Caki2 (cell line): ENCODE measurements around the gene MRPL22. TPM values are rescaled to one million over a fixed set of nuclear protein-coding genes. Genes with fewer than 3 reads are reported as not detected.
"Not testable (repeated sequence)": the region's sequence is repeated elsewhere in the genome, so short reads cannot be mapped to it uniquely, and the experiment has no call there.

Experiments
- DNase-seq: peaks from one replicate; pipeline ENCODE4 v3.0.0-alpha.2; 2015; ENCODE audit warnings: low read depth
- in situ Hi-C: cut with HindIII; loops from 2 replicates; pipeline ENCODE4 v1.10.0; 2016; ENCODE audit warnings: low sequenced_read_pairs, low pct_unique_long_range_greater_than_20kb, mixed read lengths
- total RNA-seq: library from RNA; depleted of rRNA; stranded (reverse); fragments of >200 nt; shearing (Covaris generic); gene quantifications from 2 replicates; pipeline ENCODE4 v1.2.3, GENCODE V29; 2014; ENCODE audit warnings: low replicate concordance

The MRPL22 gene
- total RNA-seq, 1 experiment from 2014 or later = 16.0 TPM

DNA sequence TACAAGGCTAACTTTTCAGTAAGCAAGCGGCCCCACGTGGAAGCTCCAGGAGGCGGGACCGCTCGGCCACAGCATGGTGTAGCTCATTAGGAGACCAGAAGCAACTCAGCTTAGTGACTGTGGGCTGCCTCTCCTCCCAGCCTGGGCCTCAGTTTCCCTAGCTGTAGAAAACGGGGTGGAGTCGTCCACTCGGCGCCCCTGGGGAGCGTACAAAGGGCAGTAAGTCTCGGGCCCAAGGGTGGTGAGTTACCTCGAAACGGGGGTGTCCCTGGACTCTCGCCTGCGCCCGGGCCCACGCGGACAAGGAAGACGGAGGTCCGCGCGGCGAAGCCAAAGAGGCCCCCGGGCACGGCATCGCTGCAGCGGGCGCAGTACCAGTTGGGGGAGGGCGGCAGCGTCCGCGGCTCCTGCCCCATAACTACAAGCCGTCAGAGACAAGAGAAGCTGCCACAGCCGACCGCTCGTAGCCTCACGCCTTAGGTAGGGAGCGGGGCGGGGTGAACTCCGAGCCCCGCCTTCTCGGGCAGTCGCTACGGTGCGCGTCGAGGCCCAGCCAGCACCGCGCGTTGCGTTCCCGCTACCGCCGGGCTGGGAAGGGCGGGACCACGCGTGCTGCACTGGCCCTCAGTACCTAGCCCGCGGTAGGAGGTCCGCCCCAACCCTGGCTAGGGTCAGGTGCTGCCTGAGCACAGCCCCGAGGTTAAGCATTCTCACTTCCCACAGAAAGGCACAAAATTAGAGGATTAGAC is 3.0 kb upstream of the MRPL22 start, which contains the start of gene GEMIN5:
GEMIN5 (minus strand) TSS at position 494 of the 749 bp plus-strand sequence; CDS start at position 416, 78 bp downstream.
- peak; percentile 85 for DNase-seq
- in situ Hi-C loops = no loop called here

GRCh38 chr5:154939387-154939786 is 1.5 kb upstream of the MRPL22 start:
- in situ Hi-C loops, DNase-seq: not testable (repeated sequence)

DNA sequence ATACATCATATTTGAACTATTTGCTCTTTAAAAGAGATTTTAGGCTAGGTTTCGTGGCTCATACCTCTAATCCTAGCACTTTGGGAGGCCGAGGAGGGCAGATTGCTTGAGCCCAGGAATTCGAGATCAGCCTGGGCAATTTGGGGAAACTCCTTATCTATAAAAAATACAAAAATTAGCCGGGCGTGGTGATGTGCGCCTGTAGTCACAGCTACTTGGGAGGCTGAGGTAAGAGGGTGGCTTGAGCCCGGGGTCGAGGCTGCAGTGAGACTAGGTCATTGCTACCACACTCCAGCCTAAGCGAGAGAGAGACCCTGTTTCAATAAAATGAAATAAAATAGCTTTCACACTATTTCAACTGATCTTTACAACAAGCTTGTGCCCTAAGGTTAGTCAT is 500 bp upstream of the MRPL22 start:
- no peak for DNase-seq
- in situ Hi-C loops = no loop called here

DNA sequence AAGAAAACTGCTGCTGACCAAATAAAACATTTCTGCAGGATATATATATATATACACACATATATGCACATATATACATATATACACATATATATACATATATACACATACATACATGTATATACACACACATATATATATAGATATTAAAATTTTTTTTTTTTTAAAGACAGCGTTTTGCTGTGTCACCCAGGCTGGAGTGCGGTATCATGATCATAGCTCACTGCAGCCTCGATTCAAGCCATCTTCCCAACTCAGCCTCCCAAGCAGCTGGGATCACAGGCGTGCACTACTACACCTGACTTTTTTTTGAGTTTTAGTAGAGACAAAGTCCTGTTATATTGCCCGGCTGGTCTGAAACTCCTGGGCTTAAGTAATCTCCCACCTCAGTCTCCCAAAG is 2.7 kb downstream of the MRPL22 start:
- DNase-seq = no peak
- in situ Hi-C loops = no loop called here

GRCh38 chr5:154944716-154945115 is 3.8 kb downstream of the MRPL22 start:
- in situ Hi-C loops = no loop called here
- DNase-seq = no peak

DNA sequence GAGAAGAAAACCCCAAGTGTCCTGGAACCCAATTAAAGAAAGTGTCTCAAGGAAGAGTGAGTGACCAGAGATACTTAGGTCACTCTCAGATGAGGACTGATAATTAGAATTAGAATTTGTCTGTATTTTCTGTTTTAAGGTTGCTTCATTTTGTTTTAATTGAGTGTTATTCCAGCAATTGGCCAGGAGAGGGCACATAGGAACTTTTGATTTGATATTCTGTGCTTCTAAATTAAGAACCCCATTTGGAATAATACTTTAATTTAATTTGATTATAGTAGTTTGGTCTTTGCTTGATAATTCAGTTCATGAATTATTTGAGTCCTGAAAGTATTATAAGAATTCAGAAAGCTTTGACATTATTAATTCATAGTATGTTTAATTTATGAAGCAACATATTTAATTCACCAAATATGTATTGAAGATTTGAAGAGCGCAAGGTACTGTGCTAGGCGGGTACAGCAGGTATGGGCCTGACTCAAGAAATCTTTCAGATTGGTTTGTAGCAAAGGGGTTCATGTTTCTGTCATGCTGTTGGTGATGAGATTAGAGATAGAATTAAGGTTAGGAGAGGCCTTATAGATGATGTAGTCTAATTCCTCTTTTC is 4.9 kb downstream of the MRPL22 start:
- DNase-seq = no peak
- in situ Hi-C loops = no loop called here

GRCh38 chr5:154947778-154948177 is 6.9 kb downstream of the MRPL22 start:
- in situ Hi-C loops = no loop called here
- DNase-seq = no peak

DNA sequence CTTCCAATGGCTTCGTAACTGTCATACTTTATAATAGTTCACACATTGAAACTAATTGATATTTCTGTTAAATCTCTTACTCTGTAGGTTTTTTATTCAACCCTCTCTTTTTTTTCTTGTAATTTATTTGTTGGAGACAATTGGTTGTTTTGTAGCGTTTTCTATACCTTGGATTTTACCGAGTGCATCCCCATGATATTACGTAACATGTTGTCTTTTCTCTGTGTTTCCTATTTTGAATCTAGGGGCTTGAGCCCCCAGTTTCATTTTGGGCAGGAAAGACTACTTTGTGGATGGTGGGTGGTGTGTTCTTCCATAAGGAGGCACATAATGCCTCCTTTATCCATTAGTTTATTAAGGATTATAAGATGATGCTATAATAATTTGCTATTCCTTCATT is 7.4 kb downstream of the MRPL22 start:
- in situ Hi-C loops = no loop called here
- no peak for DNase-seq

GRCh38 chr5:154949781-154950180 is 8.9 kb downstream of the MRPL22 start:
- in situ Hi-C loops = no loop called here
- DNase-seq = no peak

DNA sequence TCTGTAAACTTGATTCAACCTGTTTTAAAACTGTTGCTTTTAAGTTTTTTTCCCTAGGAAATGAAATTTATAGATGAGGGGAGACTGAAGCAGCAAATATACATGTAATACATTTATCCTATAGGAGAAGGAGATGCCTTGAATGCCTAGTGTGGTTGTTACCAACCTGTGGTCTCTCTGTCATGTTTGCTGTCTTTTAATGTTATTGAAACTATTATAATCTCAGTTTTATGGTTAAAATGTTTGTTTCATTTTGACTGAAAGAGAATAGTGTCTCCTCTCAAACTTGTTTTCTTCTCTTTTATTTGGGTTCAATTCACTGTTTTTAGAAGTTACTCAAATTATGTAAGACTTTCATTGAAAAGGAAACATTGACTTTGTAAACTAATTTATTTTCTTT is 15.8 kb downstream of the MRPL22 start:
- no peak for DNase-seq
- in situ Hi-C loops = no loop called here

GRCh38 chr5:154962494-154962893 is 21.6 kb downstream of the MRPL22 start:
- in situ Hi-C loops = no loop called here
- DNase-seq = peak; percentile 51

GRCh38 chr5:154966081-154966841 is 25.4 kb downstream of the MRPL22 start:
- DNase-seq = no peak
- in situ Hi-C loops = no loop called here

DNA sequence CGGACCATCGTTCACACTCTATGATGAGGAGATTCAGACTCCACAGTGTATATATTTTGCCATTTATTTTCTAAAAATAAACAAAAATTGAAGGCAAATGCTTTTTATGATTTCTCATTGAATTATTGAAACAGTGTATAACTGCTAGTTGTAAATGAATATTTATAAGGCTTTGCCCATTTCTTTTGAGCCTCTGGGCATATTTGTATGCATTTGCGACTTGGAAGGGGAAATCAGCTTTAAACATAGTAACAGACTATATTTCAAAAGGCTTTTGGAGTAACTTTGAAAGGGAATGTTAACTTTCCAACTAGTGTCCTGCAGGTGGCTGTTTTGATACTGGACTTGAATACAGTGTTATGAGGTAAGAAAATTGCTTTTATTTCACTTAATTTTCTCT is 26.0 kb downstream of the MRPL22 start:
- in situ Hi-C loops = no loop called here
- DNase-seq = no peak

- in situ Hi-C loops = no loop called here
- no peak for DNase-seq
Measured at GRCh38 chr5:154967421-154968024, 26.6 kb downstream of the MRPL22 start.

DNA sequence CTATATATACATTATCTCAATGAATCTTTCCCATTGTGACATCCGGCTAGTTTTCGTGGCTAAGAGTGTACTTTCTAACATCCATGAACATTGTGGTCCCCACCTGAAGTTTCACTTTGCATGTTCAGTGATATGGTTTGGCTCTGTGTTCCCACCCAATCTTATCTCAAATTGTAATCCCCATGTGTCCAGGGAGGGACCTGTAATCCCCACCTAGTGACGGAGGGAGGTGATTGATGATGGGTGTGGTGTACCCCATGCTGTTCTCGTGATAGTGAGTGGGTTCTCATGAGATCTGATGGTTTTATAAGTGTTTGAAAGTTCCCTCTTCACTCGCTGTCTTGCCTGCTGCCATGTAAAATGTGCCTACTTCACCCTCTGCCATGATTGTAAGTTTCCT is 28.1 kb downstream of the MRPL22 start:
- DNase-seq = no peak
- in situ Hi-C loops = no loop called here

DNA sequence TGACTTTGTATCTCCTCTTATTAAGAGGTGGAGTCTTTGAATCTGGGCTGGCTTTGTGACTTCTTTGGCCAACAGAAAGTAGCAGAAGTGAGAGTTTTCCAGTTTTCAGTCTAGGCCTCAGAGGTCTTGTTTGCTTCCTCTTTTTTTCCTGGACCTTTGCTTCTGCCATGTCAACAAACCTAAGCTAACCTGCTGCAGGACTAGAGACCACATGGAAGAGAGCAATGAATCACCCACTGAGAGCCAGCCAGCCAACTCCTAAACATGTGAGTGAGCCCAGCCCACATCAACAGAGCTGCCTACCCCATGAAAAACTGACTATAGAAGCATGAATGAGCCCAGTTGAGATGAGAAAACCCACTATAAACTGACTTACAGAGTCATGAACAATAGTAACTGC is 29.9 kb downstream of the MRPL22 start:
- in situ Hi-C loops = no loop called here
- no peak for DNase-seq

- in situ Hi-C loops = no loop called here
- no peak for DNase-seq
Measured at GRCh38 chr5:154971501-154971900, 30.6 kb downstream of the MRPL22 start.

DNA sequence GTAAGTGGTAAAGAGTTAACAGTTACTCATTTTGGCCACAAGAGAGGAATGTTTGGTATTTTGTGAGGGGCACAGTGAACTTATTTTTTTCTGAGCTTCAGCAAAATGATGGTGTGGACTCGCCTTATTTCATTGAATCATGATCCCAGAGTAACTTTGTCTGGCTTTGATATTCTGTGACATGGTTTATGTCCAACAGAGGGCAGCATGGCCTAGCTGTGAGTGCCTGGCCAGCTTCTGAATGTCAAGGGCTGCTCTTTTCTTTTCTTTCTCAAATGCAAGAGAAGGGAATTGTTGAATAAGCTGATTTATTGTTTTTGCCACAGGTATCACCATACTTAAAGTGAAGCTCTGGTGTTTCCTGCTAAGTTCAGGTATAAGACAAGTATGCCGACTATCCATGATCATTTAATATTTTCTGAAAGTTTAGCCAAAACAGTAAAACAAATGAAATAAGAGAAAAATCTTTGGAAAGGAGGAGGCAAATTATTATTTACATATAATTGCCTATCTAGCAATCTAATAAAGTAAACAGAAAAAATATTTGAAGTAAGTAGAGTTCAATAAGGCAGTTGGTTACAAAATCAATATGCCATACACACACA is 31.7 kb downstream of the MRPL22 start:
- DNase-seq = peak; percentile 38
- in situ Hi-C loops = no loop called here
